ENCODE results near the gene GNB3. TPM values are rescaled to one million over a fixed set of nuclear protein-coding genes. Genes with fewer than 3 reads are reported as not detected.

Gene GNB3
- polyA plus RNA-seq, 1 experiment = 5.3 TPM

- CTCF ChIA-PET = interaction anchor here (1.4 to 9.8 kb wide), 5 partner anchors 9 to 82 kb away, joined by 3 to 111 read pairs (median 6); partner anchors contain the start of genes CDCA3, MLF2 and USP5
- no peak overlapping the region for H3K4me3 ChIP-seq (ENCODE audit: low read depth, low read length)
- H3K27me3 ChIP-seq (ENCODE audit: control insufficient read depth, insufficient read depth, low read length) = no peaks in the 10 kb centered on the region
- no peak for DNase-seq (ENCODE audit: low read depth)
- POLR2A ChIA-PET = no interaction called here
- TF ChIP-seq CTCF (IDR thresholded peaks at IDR 0.05; ENCODE audit: insufficient read depth, low read depth, low read length) = no peak
- peaks cover 47% of the 10 kb centered on the region for H3K36me3 ChIP-seq (ENCODE audit: control insufficient read depth, insufficient read depth, low read length)
Measured at GRCh38 chr12:6834873-6835272, 5.9 kb upstream of the GNB3 start.

GRCh38 chr12:6836851-6837250 lies 3.9 kb upstream of the GNB3 start:
- POLR2A ChIA-PET = no interaction called here

DNA sequence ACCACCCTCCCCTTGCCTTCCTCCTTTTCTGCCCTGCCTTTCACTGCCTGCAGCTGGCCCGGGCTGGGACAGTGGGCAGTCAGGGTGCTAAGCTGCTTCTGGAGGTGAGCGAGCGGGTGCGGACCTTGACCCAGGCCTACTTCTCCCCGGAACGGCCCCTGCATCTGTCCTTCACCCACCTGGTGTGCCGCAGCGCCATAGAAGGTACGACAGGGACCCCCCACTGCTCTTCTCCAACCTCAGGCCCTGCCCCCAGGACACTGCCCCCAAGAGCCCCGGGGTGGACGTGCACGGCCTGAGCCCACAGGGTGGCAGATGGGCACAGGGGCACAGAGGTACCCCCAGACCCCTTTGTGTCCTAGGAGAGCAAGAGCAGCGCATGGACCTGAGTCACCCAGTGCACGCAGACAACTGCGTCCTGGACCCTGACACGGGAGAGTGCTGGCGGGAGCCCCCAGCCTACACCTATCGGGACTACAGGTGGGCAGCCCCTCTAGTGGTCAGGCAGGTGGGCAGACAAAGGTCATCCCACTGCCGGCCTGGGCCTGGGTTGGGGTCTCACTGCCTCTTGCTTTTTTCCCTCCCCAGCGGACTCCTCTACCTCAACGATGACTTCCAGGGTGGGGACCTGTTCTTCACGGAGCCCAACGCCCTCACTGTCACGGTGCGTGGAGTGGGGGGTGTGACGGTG lies 3.2 kb upstream of the GNB3 start:
- ChIA-PET CTCF (interaction anchor here (1.9 to 9.8 kb wide), 3 partner anchors 11 to 84 kb away, joined by 8 to 111 read pairs (median 32); partner anchors contain the start of genes CDCA3, MLF2 and USP5), POLR2A (no interaction called here)
- no peak for DNase-seq (ENCODE audit: low read depth)
- Histone ChIP-seq H3K27me3 (ENCODE audit: control insufficient read depth, insufficient read depth, low read length) (no peaks in the 10 kb centered on the region), H3K36me3 (ENCODE audit: control insufficient read depth, insufficient read depth, low read length) (peaks cover 37% of the 10 kb centered on the region), H3K4me3 (ENCODE audit: low read depth, low read length) (no peak overlapping the region)
- TF ChIP-seq CTCF (IDR thresholded peaks at IDR 0.05; ENCODE audit: insufficient read depth, low read depth, low read length) = no peak

More at GRCh38 chr12:6836851-6837250, 3.9 kb upstream of the GNB3 start:
- CTCF ChIA-PET = interaction anchor here (1.9 to 9.8 kb wide), 3 partner anchors 12 to 84 kb away, joined by 8 to 111 read pairs (median 32); partner anchors contain the start of genes CDCA3, MLF2 and USP5
- Histone ChIP-seq H3K4me3 (ENCODE audit: low read depth, low read length) (no peak overlapping the region), H3K36me3 (ENCODE audit: control insufficient read depth, insufficient read depth, low read length) (peaks cover 40% of the 10 kb centered on the region), H3K27me3 (ENCODE audit: control insufficient read depth, insufficient read depth, low read length) (no peaks in the 10 kb centered on the region)
- no peak for DNase-seq (ENCODE audit: low read depth)
- TF ChIP-seq CTCF (IDR thresholded peaks at IDR 0.05; ENCODE audit: insufficient read depth, low read depth, low read length) = no peak

GRCh38 chr12:6838854-6839253 lies 1.9 kb upstream of the GNB3 start:
- POLR2A ChIA-PET = interaction anchor here (0.5 kb wide), 1 partner anchor 13 kb away, joined by 4 read pairs; the partner anchor contains the start of gene CDCA3
- DNase-seq (ENCODE audit: low read depth) = no peak
- TF ChIP-seq CTCF (IDR thresholded peaks at IDR 0.05; ENCODE audit: insufficient read depth, low read depth, low read length) = no peak

GRCh38 chr12:6839482-6840201 lies 1.1 kb upstream of the GNB3 start:
- DNase-seq (ENCODE audit: low read depth) = no peak
- POLR2A ChIA-PET = interaction anchor here (0.5 to 0.7 kb wide), 2 partner anchors 8 to 12 kb away, joined by 3 to 4 read pairs; partner anchors contain the start of gene CDCA3
- CTCF ChIA-PET = interaction anchor here (1.1 to 9.8 kb wide), 6 partner anchors 9 to 32 kb away, joined by 4 to 111 read pairs (median 5); partner anchors contain the start of genes CDCA3 and USP5
- H3K36me3 ChIP-seq (ENCODE audit: control insufficient read depth, insufficient read depth, low read length) = peaks cover 45% of the 10 kb centered on the region
- no peak overlapping the region for H3K4me3 ChIP-seq (ENCODE audit: low read depth, low read length)
- no peaks in the 10 kb centered on the region for H3K27me3 ChIP-seq (ENCODE audit: control insufficient read depth, insufficient read depth, low read length)
- no peak for TF ChIP-seq CTCF (IDR thresholded peaks at IDR 0.05; ENCODE audit: insufficient read depth, low read depth, low read length)

More at GRCh38 chr12:6838854-6839253, 1.9 kb upstream of the GNB3 start:
- no peak overlapping the region for H3K4me3 ChIP-seq (ENCODE audit: low read depth, low read length)
- CTCF ChIA-PET = interaction anchor here (1.3 to 9.8 kb wide), 3 partner anchors 9 to 10 kb away, joined by 4 to 111 read pairs (median 6); partner anchors contain the start of genes CDCA3 and USP5
- H3K27me3 ChIP-seq (ENCODE audit: control insufficient read depth, insufficient read depth, low read length) = no peaks in the 10 kb centered on the region
- peaks cover 42% of the 10 kb centered on the region for H3K36me3 ChIP-seq (ENCODE audit: control insufficient read depth, insufficient read depth, low read length)
